Tibial artery (tissue), 4 donors: ENCODE measurements around the gene TRABD2B.

Experiments
- DNase-seq, 2 donors: peaks; one replicate each; pipeline ENCODE4 v3.0.0-alpha.2; 2019
- H3K27ac ChIP-seq, 2 donors: fragments of 200-600 bp; sonication (generic) in 1 of 2; 1 replicate in 1 of 2; 2 replicates in 1 of 2; pipeline ENCODE4 v1.5.1; 2018 to 2019; ENCODE audit warnings: mild to moderate bottlenecking in 1 of 2
- H3K27me3 ChIP-seq, 2 donors: fragments of 200-600 bp; sonication (generic) in 1 of 2; one replicate each; pipeline versions ENCODE4 v1.5.1 to v1.6.0; 2016 to 2019
- H3K36me3 ChIP-seq, 3 donors: fragments of 200-600 bp; sonication (generic) in 2 of 3; one replicate each; pipeline ENCODE4 v1.5.1; 2016 to 2019; ENCODE audit warnings: mild to moderate bottlenecking in 2 of 3
- H3K4me1 ChIP-seq, 4 donors: fragments of 200-600 bp; sonication (generic) in 2 of 4; 1 replicate in 3 of 4; 2 replicates in 1 of 4; pipeline ENCODE4 v1.5.1; 2016 to 2019
- H3K4me3 ChIP-seq, 2 donors: fragments of 200-600 bp; sonication (generic) in 1 of 2; 1 replicate in 1 of 2; 2 replicates in 1 of 2; pipeline ENCODE4 v1.5.1; 2018 to 2019; ENCODE audit warnings: mild to moderate bottlenecking in 2 of 2
- H3K9me3 ChIP-seq, 3 donors: fragments of 200-600 bp; sonication (generic) in 1 of 3; one replicate each; pipeline ENCODE4 v1.5.1; 2016 to 2019
- intact Hi-C: fragments of 100-400 bp; cut with DNase I; formaldehyde crosslinking; loops from one replicate; pipeline ENCODE4 v1.15.0; 2023; ENCODE audit warnings: low total_unique reads
- TF ChIP-seq, protein P1 (sequence below), 2 experiments: fragments of 200-600 bp in 1 of 2; fragments of 450-650 bp in 1 of 2; IDR thresholded peaks; one replicate each; pipeline ENCODE4 v1.5.1; 2017 to 2019; ENCODE audit warnings: antibody characterized with exemption in 2 of 2, mild to moderate bottlenecking in 1 of 2, moderate library complexity in 1 of 2

Gene TRABD2B

DNA sequence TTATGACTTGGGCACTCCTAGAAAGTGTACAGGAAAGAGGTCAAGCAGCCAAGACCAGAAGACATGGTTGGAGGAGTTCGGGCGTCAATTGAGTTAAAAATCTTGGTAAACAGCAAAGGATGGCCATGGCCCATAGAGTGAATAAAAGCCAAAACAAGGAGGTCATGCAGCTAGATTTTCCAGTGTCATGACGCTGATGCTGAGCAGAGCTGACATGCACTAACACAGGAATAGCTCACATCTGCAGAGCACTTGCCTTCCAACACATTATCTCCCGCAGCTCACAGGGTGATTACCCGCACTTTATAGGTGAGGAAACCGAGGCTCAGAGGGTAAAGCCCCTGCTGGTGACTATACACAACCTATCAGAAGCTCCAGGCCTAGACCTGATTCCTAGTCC is 49.7 kb downstream of the TRABD2B start:
- Histone ChIP-seq H3K36me3 (no peaks in the 10 kb centered on the region), H3K9me3 (no peaks in the 10 kb centered on the region), H3K27me3 (no peaks in the 10 kb centered on the region), H3K4me3 (no peak overlapping the region), H3K4me1 (peaks cover 0 to 42% (median 27%) of the 10 kb centered on the region in 4 donors), H3K27ac (no peak overlapping the region)
- TF ChIP-seq, protein P1, sequence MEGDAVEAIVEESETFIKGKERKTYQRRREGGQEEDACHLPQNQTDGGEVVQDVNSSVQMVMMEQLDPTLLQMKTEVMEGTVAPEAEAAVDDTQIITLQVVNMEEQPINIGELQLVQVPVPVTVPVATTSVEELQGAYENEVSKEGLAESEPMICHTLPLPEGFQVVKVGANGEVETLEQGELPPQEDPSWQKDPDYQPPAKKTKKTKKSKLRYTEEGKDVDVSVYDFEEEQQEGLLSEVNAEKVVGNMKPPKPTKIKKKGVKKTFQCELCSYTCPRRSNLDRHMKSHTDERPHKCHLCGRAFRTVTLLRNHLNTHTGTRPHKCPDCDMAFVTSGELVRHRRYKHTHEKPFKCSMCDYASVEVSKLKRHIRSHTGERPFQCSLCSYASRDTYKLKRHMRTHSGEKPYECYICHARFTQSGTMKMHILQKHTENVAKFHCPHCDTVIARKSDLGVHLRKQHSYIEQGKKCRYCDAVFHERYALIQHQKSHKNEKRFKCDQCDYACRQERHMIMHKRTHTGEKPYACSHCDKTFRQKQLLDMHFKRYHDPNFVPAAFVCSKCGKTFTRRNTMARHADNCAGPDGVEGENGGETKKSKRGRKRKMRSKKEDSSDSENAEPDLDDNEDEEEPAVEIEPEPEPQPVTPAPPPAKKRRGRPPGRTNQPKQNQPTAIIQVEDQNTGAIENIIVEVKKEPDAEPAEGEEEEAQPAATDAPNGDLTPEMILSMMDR (IDR thresholded peaks at IDR 0.05), result no peak
- DNase-seq, result no peak
- intact Hi-C loops, result no loop called here

DNA sequence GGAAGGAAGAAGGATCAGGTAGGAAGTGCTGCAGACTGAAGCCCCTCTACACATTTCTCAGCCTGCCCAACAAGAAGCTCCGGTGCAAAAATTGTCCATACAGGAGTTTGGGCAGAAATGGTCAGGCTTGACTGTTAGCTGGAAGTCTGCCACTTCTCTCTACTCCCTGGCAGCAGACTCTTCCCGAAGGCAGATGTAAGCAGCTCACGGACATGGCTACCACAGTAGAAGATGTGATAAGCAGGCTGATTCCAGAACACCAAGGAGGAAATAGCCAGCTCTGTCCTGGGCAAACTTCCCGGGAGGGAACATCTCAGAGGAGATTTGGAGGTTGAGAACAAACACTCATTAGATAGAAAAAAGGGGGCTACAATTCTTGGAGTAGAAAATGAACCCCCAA is 52.6 kb downstream of the TRABD2B start:
- TF ChIP-seq, protein P1 (IDR thresholded peaks at IDR 0.05), result no peak
- Histone ChIP-seq H3K9me3 (no peaks in the 10 kb centered on the region), H3K27ac (peak overlapping the region; percentile 50 to 61), H3K4me1 (peaks cover 6 to 46% (median 38%) of the 10 kb centered on the region in 4 donors), H3K27me3 (no peaks in the 10 kb centered on the region), H3K36me3 (no peaks in the 10 kb centered on the region), H3K4me3 (no peak overlapping the region)
- no peak for DNase-seq
- intact Hi-C loops, result no loop called here

DNA sequence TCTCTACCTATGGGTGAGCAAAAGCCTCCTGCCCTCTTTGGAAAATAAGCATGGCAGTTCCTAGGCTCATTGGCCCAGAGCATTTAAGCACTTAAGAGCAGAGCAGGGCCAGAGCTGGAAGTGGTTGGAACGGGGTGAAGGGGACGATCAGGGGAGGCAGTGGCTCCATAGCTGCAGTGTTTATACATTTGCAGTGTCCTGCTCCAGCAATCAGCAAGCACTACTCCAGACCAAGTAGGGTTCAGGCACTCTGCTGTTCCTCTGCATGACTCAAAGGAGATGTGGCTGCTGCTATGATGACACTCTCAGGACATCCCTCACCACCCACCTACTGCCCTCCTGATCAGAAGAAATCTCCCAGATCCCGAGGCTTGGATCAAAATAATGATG is 55.0 kb downstream of the TRABD2B start:
- TF ChIP-seq, protein P1 (IDR thresholded peaks at IDR 0.05), result no peak
- no peaks in the 10 kb centered on the region for H3K9me3 ChIP-seq
- no peaks in the 10 kb centered on the region for H3K27me3 ChIP-seq
- intact Hi-C loops, result no loop called here
- H3K27ac ChIP-seq, result no peak overlapping the region
- no peaks in the 10 kb centered on the region for H3K36me3 ChIP-seq
- no peak overlapping the region for H3K4me3 ChIP-seq
- no peak for DNase-seq
- H3K4me1 ChIP-seq, result peaks cover 6 to 62% (median 46%) of the 10 kb centered on the region in 4 donors

DNA sequence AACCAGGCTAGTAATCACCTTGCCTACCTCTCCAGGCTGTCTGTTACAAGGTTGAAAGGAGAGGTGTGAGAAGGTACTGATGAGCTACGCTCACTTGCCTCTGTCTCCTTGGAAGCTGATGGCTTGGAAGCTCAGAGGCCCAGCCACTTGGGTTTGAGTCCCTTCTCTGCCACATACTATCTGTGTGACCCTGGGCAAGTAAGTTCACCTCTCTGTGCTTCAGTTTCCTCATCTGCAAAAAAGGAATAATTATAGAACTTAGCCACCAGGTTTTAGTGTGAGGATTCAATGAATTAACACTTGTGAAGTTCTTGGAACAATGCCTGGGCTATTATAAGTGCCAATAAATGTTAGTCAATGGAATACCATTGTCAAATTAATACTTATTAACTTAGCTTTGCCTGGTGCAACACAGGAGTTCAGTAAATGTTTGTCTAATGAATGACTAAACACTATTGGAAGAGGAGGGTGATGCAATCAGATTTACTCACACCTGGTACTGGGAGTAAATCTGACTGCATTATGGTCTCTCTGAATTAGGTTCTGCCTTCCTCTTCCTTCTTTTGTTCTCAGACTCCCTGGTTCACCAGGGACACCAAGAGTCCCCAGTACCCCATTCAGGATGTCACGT is 55.5 kb downstream of the TRABD2B start:
- Histone ChIP-seq H3K9me3 (no peaks in the 10 kb centered on the region), H3K4me1 (peaks cover 6 to 62% (median 46%) of the 10 kb centered on the region in 4 donors), H3K4me3 (no peak overlapping the region), H3K27me3 (no peaks in the 10 kb centered on the region), H3K27ac (peak overlapping the region in 1 of 2 donors; percentile 54), H3K36me3 (no peaks in the 10 kb centered on the region)
- intact Hi-C loops, result no loop called here
- TF ChIP-seq, protein P1 (IDR thresholded peaks at IDR 0.05), result no peak
- no peak for DNase-seq

DNA sequence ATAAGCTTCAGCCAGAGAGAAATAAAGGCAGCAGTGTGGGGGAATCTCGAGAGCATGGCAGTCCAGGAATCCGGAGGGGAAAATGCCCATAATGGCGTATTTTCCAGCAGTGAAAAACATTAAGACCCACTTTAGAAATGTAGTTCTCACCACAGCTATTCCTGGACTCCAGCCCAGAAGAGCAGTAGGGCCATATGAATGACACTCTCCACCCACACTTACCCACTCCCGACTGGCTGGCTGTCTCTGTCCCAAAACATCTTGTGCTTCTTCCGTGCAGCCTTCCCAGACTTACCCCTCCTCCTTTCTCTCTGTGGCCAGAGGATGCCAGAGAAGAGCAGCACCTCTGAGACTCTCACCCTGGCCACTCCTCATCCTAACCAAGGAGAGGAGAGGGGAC is 56.4 kb downstream of the TRABD2B start:
- Histone ChIP-seq H3K4me3 (no peak overlapping the region), H3K27ac (peak overlapping the region; percentile 43 to 54), H3K36me3 (no peaks in the 10 kb centered on the region), H3K9me3 (no peaks in the 10 kb centered on the region), H3K27me3 (no peaks in the 10 kb centered on the region), H3K4me1 (peaks cover 6 to 66% (median 46%) of the 10 kb centered on the region in 4 donors)
- TF ChIP-seq, protein P1 (IDR thresholded peaks at IDR 0.05), result no peak
- no peak for DNase-seq
- intact Hi-C loops, result no loop called here
